NCI-H2171 treated with DMSO at 0.1 percent for 48 hours (cell line): ENCODE measurements around the gene FOLR2.
"Not testable (repeated sequence)": the region's sequence is repeated elsewhere in the genome, so short reads cannot be mapped to it uniquely, and the experiment has no call there.

Source experiments
- DNase-seq: peaks from one replicate; lab custom pipeline; 2025; lab: John Stamatoyannopoulos, UW

Gene FOLR2

GRCh38 chr11:72216638-72217037 lies at the start of gene FOLR2:
FOLR2 (plus strand) TSS chr11:72216794; CDS start chr11:72218585, 1,791 bp downstream.
- no peak for DNase-seq

- not testable (repeated sequence) for DNase-seq
These were observed 47.5 kb upstream of the FOLR2 start for GRCh38 chr11:72169046-72169555.

- DNase-seq = not testable (repeated sequence)
These were observed 46.8 kb upstream of the FOLR2 start for GRCh38 chr11:72169754-72170153.

GRCh38 chr11:72172043-72172442 lies 44.6 kb upstream of the FOLR2 start:
- DNase-seq = not testable (repeated sequence)

GRCh38 chr11:72173291-72173690 lies 43.3 kb upstream of the FOLR2 start:
- DNase-seq = no peak

GRCh38 chr11:72174302-72175070 lies 42.1 kb upstream of the FOLR2 start:
- DNase-seq = no peak

GRCh38 chr11:72177656-72178055 lies 38.9 kb upstream of the FOLR2 start:
- DNase-seq = no peak

- no peak for DNase-seq
These were observed 37.4 kb upstream of the FOLR2 start for GRCh38 chr11:72179049-72179803.

GRCh38 chr11:72179804-72180396 lies 36.7 kb upstream of the FOLR2 start:
- no peak for DNase-seq

- DNase-seq = not testable (repeated sequence)
These were observed 35.6 kb upstream of the FOLR2 start for GRCh38 chr11:72180892-72181552.

- DNase-seq = not testable (repeated sequence)
These were observed 35.0 kb upstream of the FOLR2 start for GRCh38 chr11:72181553-72181958.

- DNase-seq = no peak
These were observed 28.3 kb upstream of the FOLR2 start for GRCh38 chr11:72188267-72188666.

- DNase-seq = peak; percentile 53
These were observed 26.9 kb upstream of the FOLR2 start for GRCh38 chr11:72189455-72190250.

- DNase-seq = no peak
These were observed 25.9 kb upstream of the FOLR2 start for GRCh38 chr11:72190631-72191071.

- DNase-seq = no peak
These were observed 24.6 kb upstream of the FOLR2 start, which contains the start of gene FOLR1 for GRCh38 chr11:72191961-72192381. FOLR1 (plus strand) TSS chr11:72192140; CDS start chr11:72192174, 34 bp downstream.

- DNase-seq = no peak
These were observed 20.9 kb upstream of the FOLR2 start for GRCh38 chr11:72195518-72196270.

- not testable (repeated sequence) for DNase-seq
These were observed 15.1 kb upstream of the FOLR2 start for GRCh38 chr11:72201445-72201844.

- no peak for DNase-seq
These were observed 14.0 kb upstream of the FOLR2 start for GRCh38 chr11:72202571-72202970.

GRCh38 chr11:72203163-72203562 lies 13.4 kb upstream of the FOLR2 start:
- no peak for DNase-seq

GRCh38 chr11:72204886-72205285 lies 11.7 kb upstream of the FOLR2 start:
- no peak for DNase-seq
